K562 (cell line): Measurements from ENCODE around the gene DAPP1. TPM values are rescaled to one million over a fixed set of nuclear protein-coding genes. Genes with fewer than 3 reads are reported as not detected.

Source experiments
- BMI1 ChIP-seq: fragments of 150-350 bp; IDR thresholded peaks from 2 replicates; pipeline ENCODE4 v1.6.1; 2014; ENCODE audit warnings: low read length
- EP400 ChIP-seq: fragments of 450-650 bp; IDR thresholded peaks from 2 replicates; pipeline ENCODE4 v1.6.1; 2017; ENCODE audit warnings: antibody characterized with exemption, mild to moderate bottlenecking, moderate library complexity
- FOSL1 ChIP-seq: fragments of 200-800 bp; sonication (Bioruptor generic); conservative IDR thresholded peaks from 2 replicates; pipeline ENCODE4 v1.6.1; 2016; ENCODE audit warnings: missing genetic modification characterization, missing compliant biosample characterization
- GABPB1 ChIP-seq: sonication (generic); formaldehyde crosslinking; IDR thresholded peaks from 2 replicates; pipeline ENCODE4 v1.8.0; 2022; ENCODE audit warnings: mild to moderate bottlenecking, missing genetic modification reagents
- HIVEP1 ChIP-seq: fragments of 250-450 bp; sonication (Bioruptor Pico); IDR thresholded peaks from 2 replicates; pipeline ENCODE4 v1.4.0; 2020; ENCODE audit warnings: mild to moderate bottlenecking
- KDM4B ChIP-seq, 2 experiments: fragments of 450-650 bp in 1 of 2; sonication (generic) in 1 of 2; IDR thresholded peaks; 2 replicates each; pipeline ENCODE4 v1.6.1; 2016 to 2017; ENCODE audit warnings: borderline replicate concordance in 2 of 2, antibody characterized with exemption in 1 of 2, low read depth in 1 of 2, mild to moderate bottlenecking in 1 of 2
- NONO ChIP-seq, 2 experiments: fragments of 200-400 bp in 1 of 2; fragments of 450-650 bp in 1 of 2; formaldehyde crosslinking in 1 of 2; IDR thresholded peaks; 2 replicates each; pipeline ENCODE4 v1.6.1; 2017; ENCODE audit warnings: low read depth in 2 of 2, mild to moderate bottlenecking in 2 of 2, moderate library complexity in 2 of 2, low read length in 1 of 2
- PCBP2 ChIP-seq: fragments of 200-400 bp; formaldehyde crosslinking; IDR thresholded peaks from 2 replicates; pipeline ENCODE4 v1.6.1; 2018; ENCODE audit warnings: low read length, low read depth, mild to moderate bottlenecking, moderate library complexity; ENCODE audit not compliant: poor library complexity, severe bottlenecking
- POLR2A ChIP-seq: fragments of 450-650 bp; conservative IDR thresholded peaks from 2 replicates; pipeline ENCODE4 v1.6.1; 2016
- PRMT5 ChIP-seq: sonication (generic); formaldehyde crosslinking; IDR thresholded peaks from 2 replicates; pipeline ENCODE4 v1.5.0; 2020; ENCODE audit warnings: missing genetic modification reagents
- PTRF ChIP-seq: fragments of 450-650 bp; IDR thresholded peaks from 2 replicates; pipeline ENCODE4 v1.6.1; 2016; ENCODE audit warnings: mild to moderate bottlenecking, missing genetic modification characterization, missing compliant biosample characterization
- SREBF1 ChIP-seq: fragments of 150-350 bp; IDR thresholded peaks from 2 replicates; pipeline ENCODE4 v1.6.1; 2014; ENCODE audit warnings: antibody characterized with exemption, low read depth, low read length, borderline replicate concordance
- SRSF1 ChIP-seq: fragments of 200-400 bp; formaldehyde crosslinking; IDR thresholded peaks from 2 replicates; pipeline ENCODE4 v1.6.1; 2017; ENCODE audit warnings: mild to moderate bottlenecking, low read depth, low read length, moderate library complexity
- SRSF9 ChIP-seq: fragments of 200-400 bp; formaldehyde crosslinking; IDR thresholded peaks from 2 replicates; pipeline ENCODE4 v1.6.1; 2017; ENCODE audit warnings: low read depth, low read length, borderline replicate concordance
- XRCC3 ChIP-seq: fragments of 450-650 bp; IDR thresholded peaks from 2 replicates; pipeline ENCODE4 v1.6.1; 2017; ENCODE audit warnings: mild to moderate bottlenecking, moderate library complexity
- YBX1 ChIP-seq: fragments of 450-650 bp; IDR thresholded peaks from 2 replicates; pipeline ENCODE4 v1.7.1; 2016; ENCODE audit warnings: mild to moderate bottlenecking
- ZBTB1 ChIP-seq: sonication (generic); formaldehyde crosslinking; IDR thresholded peaks from 2 replicates; pipeline ENCODE4 v1.8.1; 2023; ENCODE audit warnings: missing genetic modification reagents, low read depth, mild to moderate bottlenecking, borderline replicate concordance
- ZNF184 ChIP-seq: sonication (generic); formaldehyde crosslinking; IDR thresholded peaks from 2 replicates; pipeline ENCODE4 v1.5.0; 2020; ENCODE audit warnings: missing genetic modification reagents
- ZNF24 ChIP-seq: fragments of 450-650 bp; IDR thresholded peaks from 2 replicates; pipeline ENCODE4 v1.6.1; 2016
- polyA plus RNA-seq, 8 experiments: library from polyadenylated mRNA; depleted of rRNA in 4 of 8; stranded (reverse) in 5 of 8; unstranded in 3 of 8; fragments of >200 nt; fragmentation: Nextera tagmentation in 2 of 8; fragmentation: Illumina TruSeq in 1 of 8; extraction: Ambion mirVana in 2 of 8; extraction: Trizol in 1 of 8; gene quantifications; 2 replicates each; pipeline versions ENCODE4 v1.2.1 to v1.2.3, GENCODE V29; 2011 to 2014; ENCODE audit warnings: inconsistent platforms in 1 of 8, missing spikeins in 1 of 8
- total RNA-seq, 7 experiments: library from RNA; depleted of rRNA in 6 of 7; stranded (reverse); fragments of >200 nt in 6 of 7; fragmentation: Illumina TruSeq in 2 of 7; extraction: Trizol in 2 of 7; gene quantifications; 2 replicates each; pipeline versions ENCODE4 v1.2.1 to v1.2.3, GENCODE V29; 2011 to 2021; ENCODE audit warnings: low replicate concordance in 1 of 7
- TF ChIP-seq, protein P1 (sequence below), 3 experiments: fragments of 200-800 bp in 1 of 3; fragments of 250-450 bp in 1 of 3; fragments of 450-650 bp in 1 of 3; sonication (Bioruptor Pico) in 1 of 3; sonication (Bioruptor generic) in 1 of 3; formaldehyde crosslinking in 1 of 3; IDR thresholded peaks; 2 replicates each; pipeline versions ENCODE4 v1.6.1 to v1.8.0; 2016 to 2022; ENCODE audit warnings: mild to moderate bottlenecking in 2 of 3, missing genetic modification characterization in 2 of 3, missing compliant biosample characterization in 1 of 3, moderate library complexity in 1 of 3
- TF ChIP-seq, protein P2 (sequence below): fragments of 450-650 bp; formaldehyde crosslinking; conservative IDR thresholded peaks from 2 replicates; pipeline ENCODE4 v1.4.0; 2022; ENCODE audit warnings: mild to moderate bottlenecking, missing genetic modification characterization
- TF ChIP-seq, protein P3 (sequence below): fragments of 450-650 bp; conservative IDR thresholded peaks from 2 replicates; pipeline ENCODE4 v1.6.1; 2016; ENCODE audit warnings: missing genetic modification characterization, low read depth, mild to moderate bottlenecking, control low read depth, missing compliant biosample characterization

DAPP1 gene
- total and polyA plus RNA-seq, 9 of the 15 experiments (the other 6 are each of a cell fraction or from before 2014, with no cell fraction given) = 1.9 to 7.2 (median 3.6) TPM

DNA sequence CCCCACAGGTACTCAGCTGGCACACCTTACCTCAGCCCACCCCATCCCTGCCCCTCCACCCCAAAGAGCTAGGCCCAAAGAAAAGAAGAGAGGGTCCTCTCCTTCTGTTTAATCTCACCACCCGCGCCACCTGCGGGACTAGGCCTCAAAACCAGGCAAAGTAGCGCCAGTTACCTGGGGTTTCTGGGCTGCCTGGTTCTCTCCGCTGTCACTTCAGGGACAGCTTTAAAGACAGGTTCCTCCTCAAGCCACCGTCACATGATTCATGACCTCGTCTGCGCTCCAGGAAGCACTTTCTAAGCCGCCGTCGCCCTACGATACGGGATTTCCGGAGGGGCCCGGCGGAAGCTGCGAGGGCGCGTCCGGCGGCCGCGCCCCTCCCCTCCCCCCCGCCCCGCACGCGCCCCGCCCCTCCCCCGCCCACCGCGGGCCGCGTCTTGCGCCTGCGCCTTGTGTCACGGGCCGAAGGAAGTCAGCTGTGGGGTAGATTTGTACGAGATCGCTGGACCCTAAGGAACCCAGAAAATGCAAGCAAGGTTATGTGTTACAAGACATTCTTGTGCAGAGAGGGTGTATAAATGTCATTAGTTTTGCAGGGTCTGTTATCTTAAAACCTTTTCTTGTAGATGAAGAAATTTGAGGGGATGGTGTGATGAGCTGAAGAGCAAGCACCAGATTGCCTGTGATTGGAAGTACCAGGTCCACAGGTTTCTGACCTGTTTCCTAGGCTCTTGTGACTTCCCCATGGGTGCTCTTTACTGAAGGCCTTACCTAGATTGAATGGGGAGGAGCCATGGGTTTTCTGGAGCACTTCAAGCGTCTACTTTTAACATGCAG lies 77.8 kb downstream of the DAPP1 start, which contains the start of gene LAMTOR3 (continued):
- TF ChIP-seq, protein P1, sequence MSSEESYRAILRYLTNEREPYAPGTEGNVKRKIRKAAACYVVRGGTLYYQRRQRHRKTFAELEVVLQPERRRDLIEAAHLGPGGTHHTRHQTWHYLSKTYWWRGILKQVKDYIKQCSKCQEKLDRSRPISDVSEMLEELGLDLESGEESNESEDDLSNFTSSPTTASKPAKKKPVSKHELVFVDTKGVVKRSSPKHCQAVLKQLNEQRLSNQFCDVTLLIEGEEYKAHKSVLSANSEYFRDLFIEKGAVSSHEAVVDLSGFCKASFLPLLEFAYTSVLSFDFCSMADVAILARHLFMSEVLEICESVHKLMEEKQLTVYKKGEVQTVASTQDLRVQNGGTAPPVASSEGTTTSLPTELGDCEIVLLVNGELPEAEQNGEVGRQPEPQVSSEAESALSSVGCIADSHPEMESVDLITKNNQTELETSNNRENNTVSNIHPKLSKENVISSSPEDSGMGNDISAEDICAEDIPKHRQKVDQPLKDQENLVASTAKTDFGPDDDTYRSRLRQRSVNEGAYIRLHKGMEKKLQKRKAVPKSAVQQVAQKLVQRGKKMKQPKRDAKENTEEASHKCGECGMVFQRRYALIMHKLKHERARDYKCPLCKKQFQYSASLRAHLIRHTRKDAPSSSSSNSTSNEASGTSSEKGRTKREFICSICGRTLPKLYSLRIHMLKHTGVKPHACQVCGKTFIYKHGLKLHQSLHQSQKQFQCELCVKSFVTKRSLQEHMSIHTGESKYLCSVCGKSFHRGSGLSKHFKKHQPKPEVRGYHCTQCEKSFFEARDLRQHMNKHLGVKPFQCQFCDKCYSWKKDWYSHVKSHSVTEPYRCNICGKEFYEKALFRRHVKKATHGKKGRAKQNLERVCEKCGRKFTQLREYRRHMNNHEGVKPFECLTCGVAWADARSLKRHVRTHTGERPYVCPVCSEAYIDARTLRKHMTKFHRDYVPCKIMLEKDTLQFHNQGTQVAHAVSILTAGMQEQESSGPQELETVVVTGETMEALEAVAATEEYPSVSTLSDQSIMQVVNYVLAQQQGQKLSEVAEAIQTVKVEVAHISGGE (CRISPR knock-in tag; IDR thresholded peaks at IDR 0.05) = peak in 1 of 3 experiments; percentile 82; a peak in 2 of 6 replicates
- TF ChIP-seq KDM4B (IDR thresholded peaks at IDR 0.05; ENCODE audit: borderline replicate concordance in 2 of 2, low read depth in 1 of 2) = peak in 1 of 2 experiments; percentile 85; a peak in 2 of 4 replicates
- TF ChIP-seq, protein P2, sequence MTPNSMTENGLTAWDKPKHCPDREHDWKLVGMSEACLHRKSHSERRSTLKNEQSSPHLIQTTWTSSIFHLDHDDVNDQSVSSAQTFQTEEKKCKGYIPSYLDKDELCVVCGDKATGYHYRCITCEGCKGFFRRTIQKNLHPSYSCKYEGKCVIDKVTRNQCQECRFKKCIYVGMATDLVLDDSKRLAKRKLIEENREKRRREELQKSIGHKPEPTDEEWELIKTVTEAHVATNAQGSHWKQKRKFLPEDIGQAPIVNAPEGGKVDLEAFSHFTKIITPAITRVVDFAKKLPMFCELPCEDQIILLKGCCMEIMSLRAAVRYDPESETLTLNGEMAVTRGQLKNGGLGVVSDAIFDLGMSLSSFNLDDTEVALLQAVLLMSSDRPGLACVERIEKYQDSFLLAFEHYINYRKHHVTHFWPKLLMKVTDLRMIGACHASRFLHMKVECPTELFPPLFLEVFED (CRISPR knock-in tag) = no peak
- no peak for TF ChIP-seq SREBF1
- peak; percentile 27; the same call in 1 of the 2 replicates for TF ChIP-seq EP400
- no peak for TF ChIP-seq PCBP2
- TF ChIP-seq POLR2A = peak; percentile 71; the same call in 1 of the 2 replicates
- TF ChIP-seq GABPB1 = peak; percentile 91
- no peak for TF ChIP-seq NONO (IDR thresholded peaks at IDR 0.05; ENCODE audit: low read depth in 2 of 2, low read length in 1 of 2)
- TF ChIP-seq BMI1 = no peak
- no peak for TF ChIP-seq PTRF (tag)
- no peak for TF ChIP-seq FOSL1 (tag)
- TF ChIP-seq YBX1 = no peak
- 0 out of 2 replicates have a peak, but pooled peaks have one; percentile 55 for TF ChIP-seq ZNF24
- TF ChIP-seq, protein P3, sequence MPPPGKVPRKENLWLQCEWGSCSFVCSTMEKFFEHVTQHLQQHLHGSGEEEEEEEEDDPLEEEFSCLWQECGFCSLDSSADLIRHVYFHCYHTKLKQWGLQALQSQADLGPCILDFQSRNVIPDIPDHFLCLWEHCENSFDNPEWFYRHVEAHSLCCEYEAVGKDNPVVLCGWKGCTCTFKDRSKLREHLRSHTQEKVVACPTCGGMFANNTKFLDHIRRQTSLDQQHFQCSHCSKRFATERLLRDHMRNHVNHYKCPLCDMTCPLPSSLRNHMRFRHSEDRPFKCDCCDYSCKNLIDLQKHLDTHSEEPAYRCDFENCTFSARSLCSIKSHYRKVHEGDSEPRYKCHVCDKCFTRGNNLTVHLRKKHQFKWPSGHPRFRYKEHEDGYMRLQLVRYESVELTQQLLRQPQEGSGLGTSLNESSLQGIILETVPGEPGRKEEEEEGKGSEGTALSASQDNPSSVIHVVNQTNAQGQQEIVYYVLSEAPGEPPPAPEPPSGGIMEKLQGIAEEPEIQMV = no peak
- no peak for TF ChIP-seq ZNF184 (CRISPR knock-in tag)
- TF ChIP-seq SRSF9 = no peak
- no peak for TF ChIP-seq HIVEP1
- no peak for TF ChIP-seq SRSF1
- TF ChIP-seq XRCC3 = no peak
- TF ChIP-seq ZBTB1 = no peak
- TF ChIP-seq PRMT5 (CRISPR knock-in tag) = no peak
